Stimulated activated CD4-positive, alpha-beta T cell treated with anti-CD3 and anti-CD28 coated beads, Interleukin-4, amount 100 ng/mL, for 48 hours (primary cell): ENCODE results near the gene TMEM176A.
"Not testable (repeated sequence)": the region's sequence is repeated elsewhere in the genome, so short reads cannot be mapped to it uniquely, and the experiment has no call there.

Source experiments
- DNase-seq, 2 donors: peaks; one replicate each; pipeline ENCODE4 v3.0.0-alpha.2; 2020; ENCODE audit warnings: low read depth in 2 of 2

TMEM176A gene

DNA sequence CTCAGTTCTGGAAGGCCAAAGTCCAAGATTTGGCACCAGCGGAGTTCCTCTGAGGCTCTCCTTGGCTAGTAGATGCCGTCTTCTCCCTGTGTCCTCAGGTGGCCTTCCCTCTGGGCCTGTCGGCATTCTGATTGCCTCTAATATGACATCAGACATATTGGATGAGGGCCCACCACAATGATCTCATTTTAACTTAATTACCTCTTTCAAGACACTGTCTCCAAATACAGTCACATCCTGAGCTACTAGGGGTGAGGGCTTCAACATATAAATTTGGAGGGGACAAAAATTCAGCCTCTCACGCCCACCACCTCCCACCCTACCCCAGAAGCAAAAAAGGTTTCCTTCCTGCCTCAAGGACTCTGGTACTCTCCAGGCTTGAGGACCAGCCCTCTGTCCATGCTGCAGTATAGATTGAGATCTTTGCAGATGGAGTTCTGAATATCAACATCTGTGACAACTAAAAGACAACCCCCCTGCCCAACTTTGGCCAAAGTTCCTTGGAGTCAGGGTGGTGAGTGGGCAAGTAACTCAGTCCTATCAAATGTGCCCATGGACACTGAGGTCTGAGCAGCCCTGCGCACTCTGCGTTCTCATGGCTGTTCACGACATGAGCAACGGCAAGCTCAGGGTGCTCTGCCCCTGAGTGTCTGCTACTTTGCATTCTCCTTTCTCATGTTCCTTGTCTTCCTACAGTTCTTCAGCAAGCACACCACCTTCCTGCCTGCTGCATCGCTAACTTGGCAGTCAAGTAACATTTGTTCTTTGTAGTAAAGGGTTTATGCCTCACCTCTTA is 11.9 kb upstream of the TMEM176A start:
- DNase-seq: no peak

GRCh38 chr7:150790416-150791075 is 10.0 kb upstream of the TMEM176A start:
- DNase-seq: no peak

GRCh38 chr7:150791304-150791703 is 9.3 kb upstream of the TMEM176A start:
- no peak for DNase-seq

- DNase-seq: no peak
These were observed 8.7 kb upstream of the TMEM176A start for GRCh38 chr7:150791746-150792452.

DNA sequence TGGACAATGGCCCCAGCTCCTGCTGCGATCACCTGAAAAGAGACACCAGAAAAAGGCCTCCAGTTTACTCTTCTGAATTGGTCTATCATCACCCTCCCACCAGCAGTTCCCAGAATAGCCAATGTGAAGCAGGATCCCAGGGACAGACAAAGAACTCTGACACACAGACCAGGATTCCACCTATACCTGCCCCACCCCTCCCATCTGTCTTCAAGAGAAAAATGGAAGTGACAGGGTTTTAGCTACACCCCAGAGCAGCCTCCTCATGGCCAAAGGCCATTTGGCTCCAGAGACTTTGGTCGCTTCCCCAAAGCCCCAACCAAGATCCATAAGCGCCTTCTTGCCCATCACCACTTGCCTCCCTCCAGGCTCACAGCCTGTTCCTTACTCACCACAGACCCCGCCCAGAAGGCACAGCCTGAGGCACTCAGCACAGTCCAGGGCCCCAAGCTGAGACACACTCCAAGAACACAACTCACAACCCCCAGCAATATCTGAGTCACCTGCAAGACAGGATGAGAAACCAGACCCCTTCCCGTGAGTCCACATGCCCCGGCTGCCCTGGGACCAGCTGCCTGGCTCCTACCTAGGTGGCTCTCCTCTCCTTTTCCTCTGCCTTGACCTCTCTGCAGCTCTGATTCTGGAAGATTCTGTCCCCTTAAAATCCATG is 6.9 kb upstream of the TMEM176A start:
- no peak for DNase-seq

DNA sequence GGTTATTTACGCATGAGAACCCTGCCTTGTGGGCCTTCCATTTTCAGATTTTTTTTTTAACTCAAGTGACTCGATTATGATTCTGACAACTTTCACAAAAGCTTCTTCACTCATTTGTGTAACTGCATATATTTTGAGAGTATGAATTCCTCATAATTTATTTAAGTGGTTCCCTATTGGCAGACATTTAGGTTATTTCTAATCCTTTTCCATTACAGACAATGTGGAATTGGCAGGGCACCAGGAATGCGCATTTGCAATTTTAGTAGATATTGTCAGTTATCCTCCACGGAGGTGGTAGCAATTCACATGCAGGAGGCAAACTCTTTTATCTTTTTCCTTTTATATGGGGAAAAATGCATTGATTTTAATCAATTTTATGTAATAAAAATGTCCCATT is 2.9 kb upstream of the TMEM176A start:
- no peak for DNase-seq

GRCh38 chr7:150799156-150799555 is 1.4 kb upstream of the TMEM176A start:
- no peak for DNase-seq

DNA sequence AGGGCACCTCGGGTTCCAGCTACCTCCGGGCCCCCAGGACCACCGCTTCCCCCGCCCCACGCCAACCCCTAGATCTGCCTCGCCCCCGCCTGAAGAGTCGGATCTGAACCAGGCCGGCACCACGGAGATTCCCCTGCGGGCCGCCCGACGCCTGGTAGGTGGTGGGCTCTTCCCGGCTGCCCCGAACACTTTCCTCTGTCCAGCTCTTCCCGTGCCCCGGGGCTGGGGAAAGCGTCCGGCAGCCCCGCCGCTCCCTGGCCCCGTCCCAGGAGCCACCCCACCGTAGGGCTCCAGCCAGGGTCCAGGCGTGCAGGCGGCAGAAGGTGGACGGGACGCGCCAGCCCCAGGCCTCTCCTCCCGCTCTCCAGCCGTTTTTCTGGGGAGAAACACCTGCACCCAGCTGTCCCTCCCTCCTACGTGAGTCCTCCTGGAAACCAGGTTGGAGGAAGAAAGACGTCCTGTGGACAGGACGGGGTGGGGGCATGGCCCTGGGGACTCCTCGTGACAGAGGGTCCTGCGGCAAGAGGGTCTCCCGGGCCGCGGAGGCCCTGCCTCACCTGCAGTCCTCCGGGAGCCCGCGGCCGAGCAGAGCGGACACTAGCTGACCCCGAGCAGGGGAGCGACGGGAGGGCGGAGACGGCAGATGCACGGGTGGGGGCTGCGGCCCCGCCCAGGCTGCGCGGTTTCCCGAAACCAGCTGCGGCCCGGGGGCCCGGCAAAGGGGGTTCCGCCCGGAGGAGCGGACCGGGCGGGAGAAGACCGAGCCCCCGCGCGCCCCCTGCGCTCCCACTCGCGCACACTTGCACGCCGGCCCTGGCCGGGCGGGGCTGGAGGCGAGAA is 608 bp upstream of the TMEM176A start, which contains the start of gene TMEM176B:
TSS of gene TMEM176B (minus strand) at position 624 of the 840 bp plus-strand sequence. CDS start 3,795 bp downstream, outside the sequence.
- no peak for DNase-seq

DNA sequence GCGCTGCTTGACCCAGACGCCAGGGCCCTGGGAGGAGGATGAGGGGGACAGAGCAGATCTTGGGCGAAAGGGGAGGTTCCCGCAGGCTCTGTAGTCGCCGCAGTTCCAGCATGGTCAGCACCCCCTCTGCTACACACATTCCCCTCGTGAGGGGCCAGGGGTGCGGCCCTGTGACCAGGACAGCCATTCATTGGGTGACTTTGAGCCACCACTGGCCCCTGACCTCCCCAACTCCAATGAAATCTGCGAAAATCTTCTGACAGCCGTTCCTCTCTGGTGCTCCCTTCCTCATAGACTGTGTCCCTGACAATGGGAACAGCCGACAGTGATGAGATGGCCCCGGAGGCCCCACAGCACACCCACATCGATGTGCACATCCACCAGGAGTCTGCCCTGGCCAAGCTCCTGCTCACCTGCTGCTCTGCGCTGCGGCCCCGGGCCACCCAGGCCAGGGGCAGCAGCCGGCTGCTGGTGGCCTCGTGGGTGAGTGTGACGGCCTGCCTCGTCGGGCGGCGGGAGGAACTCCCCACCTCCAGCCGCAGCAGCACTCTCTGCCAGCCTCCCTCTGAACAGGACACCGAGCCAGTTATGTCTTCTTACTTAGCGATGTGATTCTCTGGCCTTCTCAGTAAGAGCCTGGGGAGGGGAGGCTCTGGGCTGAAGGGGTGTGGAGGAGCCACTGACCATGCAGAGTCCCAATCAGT is 825 bp downstream of the TMEM176A start:
- no peak for DNase-seq

DNA sequence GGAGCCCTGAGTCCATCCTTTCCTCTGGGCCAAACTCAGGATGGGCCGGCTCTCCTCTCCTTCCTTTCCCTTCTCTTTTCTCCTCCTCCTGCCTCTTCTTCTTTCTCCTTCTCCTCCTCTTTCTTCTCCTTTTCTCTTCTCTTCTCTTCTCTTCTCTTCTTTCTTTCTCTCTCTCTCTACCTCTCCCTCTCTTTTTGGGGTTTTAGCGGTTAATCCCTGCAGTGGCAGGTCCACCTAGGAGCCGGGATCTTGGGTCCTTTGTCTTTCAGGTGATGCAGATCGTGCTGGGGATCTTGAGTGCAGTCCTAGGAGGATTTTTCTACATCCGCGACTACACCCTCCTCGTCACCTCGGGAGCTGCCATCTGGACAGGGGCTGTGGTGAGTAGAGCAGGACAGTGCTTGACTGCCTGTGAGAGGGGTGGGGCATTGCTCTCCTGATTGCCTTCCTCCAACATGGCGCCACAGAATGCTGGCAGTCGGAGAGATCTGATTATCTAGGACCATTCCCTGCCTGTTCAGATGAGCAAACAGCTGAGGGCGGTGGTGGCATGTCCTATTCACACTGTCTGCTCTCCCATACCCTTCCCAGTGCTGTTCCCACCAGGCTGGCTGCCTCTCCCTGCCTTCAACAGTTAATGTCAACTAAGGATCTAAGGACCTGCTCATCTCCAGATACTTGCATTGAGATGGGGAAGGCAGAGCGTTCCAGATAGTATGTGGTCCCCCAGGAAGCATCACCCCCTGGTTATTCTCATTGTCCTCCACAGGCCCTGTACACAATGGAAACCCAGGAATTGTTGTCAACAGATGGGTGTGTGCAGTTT is 1.6 kb downstream of the TMEM176A start:
- no peak for DNase-seq

DNA sequence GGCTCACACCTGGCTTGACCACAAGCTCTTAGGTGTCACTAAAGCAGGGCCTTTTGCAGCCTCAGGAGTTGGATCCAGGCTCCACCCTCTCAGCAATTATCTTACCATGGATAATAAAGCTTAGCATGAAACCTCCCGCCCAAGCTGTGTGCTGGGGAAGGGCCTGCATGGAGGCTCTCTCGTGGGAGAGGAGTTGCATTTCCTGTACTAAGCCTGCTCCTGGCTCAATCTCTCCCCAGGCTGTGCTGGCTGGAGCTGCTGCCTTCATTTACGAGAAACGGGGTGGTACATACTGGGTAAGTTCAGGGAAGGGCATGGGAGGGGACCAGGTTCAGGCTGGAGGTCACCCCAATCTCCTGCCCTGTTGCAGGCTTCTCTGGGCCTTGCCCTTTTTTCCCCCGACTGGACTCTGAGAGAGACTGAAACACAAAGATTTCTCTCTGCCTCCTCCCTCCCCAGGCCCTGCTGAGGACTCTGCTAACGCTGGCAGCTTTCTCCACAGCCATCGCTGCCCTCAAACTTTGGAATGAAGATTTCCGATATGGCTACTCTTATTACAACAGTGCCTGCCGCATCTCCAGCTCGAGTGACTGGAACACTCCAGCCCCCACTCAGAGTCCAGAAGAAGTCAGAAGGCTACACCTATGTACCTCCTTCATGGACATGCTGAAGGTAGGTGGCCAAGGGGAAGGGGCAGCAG is 2.7 kb downstream of the TMEM176A start:
- DNase-seq: no peak

DNA sequence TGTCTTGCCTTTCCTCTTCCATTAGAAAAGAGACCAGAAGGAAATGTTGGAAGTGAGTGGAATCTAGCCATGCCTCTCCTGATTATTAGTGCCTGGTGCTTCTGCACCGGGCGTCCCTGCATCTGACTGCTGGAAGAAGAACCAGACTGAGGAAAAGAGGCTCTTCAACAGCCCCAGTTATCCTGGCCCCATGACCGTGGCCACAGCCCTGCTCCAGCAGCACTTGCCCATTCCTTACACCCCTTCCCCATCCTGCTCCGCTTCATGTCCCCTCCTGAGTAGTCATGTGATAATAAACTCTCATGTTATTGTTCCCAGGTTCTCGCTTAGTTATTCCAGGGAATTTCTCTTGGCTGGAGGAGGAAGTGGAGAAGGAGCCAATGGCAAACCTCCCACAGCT is 4.2 kb downstream of the TMEM176A start:
- DNase-seq: no peak

- DNase-seq: no peak
These were observed 5.3 kb downstream of the TMEM176A start for GRCh38 chr7:150805864-150806263.

- DNase-seq: no peak
These were observed 5.9 kb downstream of the TMEM176A start for GRCh38 chr7:150806454-150806853.

- no peak for DNase-seq
These were observed 6.3 kb downstream of the TMEM176A start for GRCh38 chr7:150806863-150807262.

- not testable (repeated sequence) for DNase-seq
These were observed 7.3 kb downstream of the TMEM176A start for GRCh38 chr7:150807616-150808438.

DNA sequence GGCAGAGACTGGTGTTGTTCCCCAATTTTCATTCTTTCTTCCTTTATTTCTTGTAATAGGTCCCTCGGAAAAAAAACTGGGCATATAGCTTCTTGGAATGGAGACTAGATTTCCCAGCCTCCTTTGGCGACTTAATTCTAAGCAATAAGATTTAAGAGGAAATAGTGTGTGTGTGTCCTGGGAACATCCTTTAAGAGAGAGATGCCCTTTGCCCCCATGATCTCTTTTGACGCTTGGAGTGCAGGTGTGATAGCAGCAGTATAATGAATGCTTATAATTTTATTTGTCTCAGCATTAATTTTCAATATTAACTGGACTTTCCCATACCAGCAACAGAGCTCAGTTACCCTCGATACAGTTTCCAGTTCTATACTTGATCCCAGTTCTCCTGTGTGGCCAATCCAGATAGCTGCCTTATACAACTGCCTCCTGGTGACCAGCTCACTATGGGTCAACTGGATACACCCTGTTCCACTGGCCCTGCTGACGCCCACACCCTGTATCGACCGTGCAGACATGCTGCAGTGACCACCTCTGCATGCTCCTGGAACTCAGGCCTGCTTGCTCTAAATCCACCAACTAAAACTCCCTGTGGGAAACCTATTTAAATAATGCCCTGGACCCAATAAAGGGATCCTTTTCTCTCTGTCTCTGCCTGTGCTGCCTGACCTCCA is 13.9 kb downstream of the TMEM176A start:
- DNase-seq: no peak

DNA sequence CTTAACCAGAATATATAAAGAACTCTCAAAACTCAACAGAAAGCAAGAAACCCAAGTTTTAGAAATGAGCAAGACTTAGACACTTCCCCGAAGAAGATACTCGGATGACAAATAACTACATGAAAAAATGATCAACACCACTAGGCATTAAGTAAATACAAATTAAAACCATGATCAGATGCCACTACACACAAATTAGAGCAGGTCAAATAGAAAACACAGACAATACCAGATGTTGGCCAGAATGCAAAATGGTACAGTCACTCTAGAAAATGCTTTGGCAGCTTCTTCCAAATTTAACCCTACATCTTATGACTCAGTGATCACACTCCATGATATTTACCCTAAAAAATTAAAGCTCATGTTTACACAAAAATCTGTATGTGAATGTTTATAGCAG is 18.4 kb downstream of the TMEM176A start:
- no peak for DNase-seq
